K562 (cell line): ENCODE data around the gene PPP1R10. TPM values are rescaled to one million over a fixed set of nuclear protein-coding genes. Genes with fewer than 3 reads are reported as not detected.
A peak's percentile ranks its signal among the peaks of the same experiment; 100 is the strongest.

ENCODE experiments used
- CBX1 ChIP-seq: sonication (generic); IDR thresholded peaks from 2 replicates; pipeline ENCODE4 v1.6.1; 2016; ENCODE audit warnings: antibody characterized with exemption, low read depth, mild to moderate bottlenecking
- HDAC3 ChIP-seq: fragments of 450-650 bp; IDR thresholded peaks from 2 replicates; pipeline ENCODE4 v1.6.1; 2018; ENCODE audit warnings: borderline replicate concordance, mild to moderate bottlenecking, moderate library complexity; ENCODE audit not compliant: partially characterized antibody
- HDAC6 ChIP-seq: IDR thresholded peaks from 2 replicates; pipeline ENCODE4 v1.6.1; 2012; ENCODE audit warnings: low read depth, mild to moderate bottlenecking, control low read depth, inconsistent platforms, low read length, moderate library complexity
- ILK ChIP-seq: fragments of 450-650 bp; IDR thresholded peaks from 2 replicates; pipeline ENCODE4 v1.6.1; 2016; ENCODE audit warnings: missing genetic modification characterization, low read depth, mild to moderate bottlenecking, missing compliant biosample characterization, moderate library complexity, borderline replicate concordance
- KDM2B ChIP-seq: fragments of 250-450 bp; sonication (Bioruptor Pico); IDR thresholded peaks from 2 replicates; pipeline ENCODE4 v1.8.0; 2021; ENCODE audit warnings: mild to moderate bottlenecking, moderate library complexity
- MEF2A ChIP-seq: IDR thresholded peaks from 2 replicates; pipeline ENCODE4 v1.6.1; 2011; ENCODE audit warnings: low read depth, mild to moderate bottlenecking, low read length, moderate library complexity; ENCODE audit not compliant: control insufficient read depth
- NCOA4 ChIP-seq: fragments of 450-650 bp; IDR thresholded peaks from 2 replicates; pipeline ENCODE4 v1.6.1; 2018; ENCODE audit warnings: mild to moderate bottlenecking; ENCODE audit not compliant: partially characterized antibody
- NCOA6 ChIP-seq: fragments of 450-650 bp; IDR thresholded peaks from 2 replicates; pipeline ENCODE4 v1.6.1; 2017; ENCODE audit warnings: mild to moderate bottlenecking
- NR2C2 ChIP-seq, 2 experiments: fragments of 200-800 bp in 1 of 2; sonication (Bioruptor generic) in 1 of 2; sonication (generic) in 1 of 2; formaldehyde crosslinking in 1 of 2; IDR thresholded peaks; 2 replicates each; pipeline versions ENCODE4 v1.6.1 to v1.8.0; 2016 to 2022; ENCODE audit warnings: mild to moderate bottlenecking in 1 of 2, missing compliant biosample characterization in 1 of 2, missing genetic modification characterization in 1 of 2, missing genetic modification reagents in 1 of 2
- PHF21A ChIP-seq: fragments of 450-650 bp; IDR thresholded peaks from 2 replicates; pipeline ENCODE4 v1.6.1; 2017; ENCODE audit warnings: low read depth, borderline replicate concordance
- PPARD ChIP-seq: fragments of 250-450 bp; sonication (Bioruptor Pico); IDR thresholded peaks from 2 replicates; pipeline ENCODE4 v1.8.0; 2022; ENCODE audit warnings: inconsistent platforms, mild to moderate bottlenecking, moderate library complexity
- RBM25 ChIP-seq: fragments of 200-400 bp; formaldehyde crosslinking; IDR thresholded peaks from 2 replicates; pipeline ENCODE4 v1.6.1; 2018; ENCODE audit warnings: low read length, low read depth, moderate library complexity; ENCODE audit not compliant: severe bottlenecking
- RBM34 ChIP-seq: fragments of 200-400 bp; formaldehyde crosslinking; IDR thresholded peaks from 2 replicates; pipeline ENCODE4 v1.6.1; 2018; ENCODE audit warnings: low read length, borderline replicate concordance; ENCODE audit not compliant: insufficient read depth
- RNF2 ChIP-seq: sonication (generic); IDR thresholded peaks from 2 replicates; pipeline ENCODE4 v1.6.1; 2016
- SETDB1 ChIP-seq: IDR thresholded peaks from one replicate; pipeline ENCODE4 v1.6.1; 2012; ENCODE audit warnings: low read length, control low read depth, inconsistent platforms
- STAT5A ChIP-seq: IDR thresholded peaks from 2 replicates; pipeline ENCODE4 v1.6.1; 2012; ENCODE audit warnings: low read length, inconsistent platforms, borderline replicate concordance
- ZNF134 ChIP-seq: fragments of 250-450 bp; sonication (Bioruptor Pico); conservative IDR thresholded peaks from 2 replicates; pipeline ENCODE4 v1.4.0; 2020
- ZNF165 ChIP-seq: fragments of 250-450 bp; sonication (Bioruptor Pico); IDR thresholded peaks from 2 replicates; pipeline ENCODE4 v1.4.0; 2020; ENCODE audit warnings: borderline replicate concordance
- ZNF316 ChIP-seq: fragments of 450-650 bp; IDR thresholded peaks from 2 replicates; pipeline ENCODE4 v1.6.1; 2016
- ZNF644 ChIP-seq: fragments of 200-800 bp; sonication (Bioruptor generic); IDR thresholded peaks from 2 replicates; pipeline ENCODE4 v1.6.1; 2016; ENCODE audit warnings: low read depth, missing genetic modification characterization, missing compliant biosample characterization
- ZNF77 ChIP-seq: fragments of 250-450 bp; sonication (Bioruptor Pico); IDR thresholded peaks from 2 replicates; pipeline ENCODE4 v1.5.0; 2020
- polyA plus RNA-seq, 8 experiments: library from polyadenylated mRNA; depleted of rRNA in 4 of 8; stranded (reverse) in 5 of 8; unstranded in 3 of 8; fragments of >200 nt; fragmentation: Nextera tagmentation in 2 of 8; fragmentation: Illumina TruSeq in 1 of 8; extraction: Ambion mirVana in 2 of 8; extraction: Trizol in 1 of 8; gene quantifications; 2 replicates each; pipeline versions ENCODE4 v1.2.1 to v1.2.3, GENCODE V29; 2011 to 2014; ENCODE audit warnings: inconsistent platforms in 1 of 8, missing spikeins in 1 of 8
- total RNA-seq, 7 experiments: library from RNA; depleted of rRNA in 6 of 7; stranded (reverse); fragments of >200 nt in 6 of 7; fragmentation: Illumina TruSeq in 2 of 7; extraction: Trizol in 2 of 7; gene quantifications; 2 replicates each; pipeline versions ENCODE4 v1.2.1 to v1.2.3, GENCODE V29; 2011 to 2021; ENCODE audit warnings: low replicate concordance in 1 of 7
- TF ChIP-seq, protein P1 (sequence below): sonication (generic); formaldehyde crosslinking; IDR thresholded peaks from 2 replicates; pipeline ENCODE4 v1.8.0; 2022; ENCODE audit warnings: missing genetic modification reagents, mild to moderate bottlenecking, borderline replicate concordance
- TF ChIP-seq, protein P2 (sequence below): fragments of 250-450 bp; sonication (Bioruptor Pico); IDR thresholded peaks from 2 replicates; pipeline ENCODE4 v1.5.0; 2020; ENCODE audit warnings: mild to moderate bottlenecking
- TF ChIP-seq, protein P3 (sequence below): IDR thresholded peaks from 2 replicates; pipeline ENCODE4 v1.6.1; 2012; ENCODE audit warnings: low read depth, low read length, improper control_type of control experiment, borderline replicate concordance

Gene PPP1R10
- total and polyA plus RNA-seq, 9 of the 15 experiments (the other 6 are each of a cell fraction or from before 2014, with no cell fraction given) = 14.1 to 65.5 (median 32.6) TPM

DNA sequence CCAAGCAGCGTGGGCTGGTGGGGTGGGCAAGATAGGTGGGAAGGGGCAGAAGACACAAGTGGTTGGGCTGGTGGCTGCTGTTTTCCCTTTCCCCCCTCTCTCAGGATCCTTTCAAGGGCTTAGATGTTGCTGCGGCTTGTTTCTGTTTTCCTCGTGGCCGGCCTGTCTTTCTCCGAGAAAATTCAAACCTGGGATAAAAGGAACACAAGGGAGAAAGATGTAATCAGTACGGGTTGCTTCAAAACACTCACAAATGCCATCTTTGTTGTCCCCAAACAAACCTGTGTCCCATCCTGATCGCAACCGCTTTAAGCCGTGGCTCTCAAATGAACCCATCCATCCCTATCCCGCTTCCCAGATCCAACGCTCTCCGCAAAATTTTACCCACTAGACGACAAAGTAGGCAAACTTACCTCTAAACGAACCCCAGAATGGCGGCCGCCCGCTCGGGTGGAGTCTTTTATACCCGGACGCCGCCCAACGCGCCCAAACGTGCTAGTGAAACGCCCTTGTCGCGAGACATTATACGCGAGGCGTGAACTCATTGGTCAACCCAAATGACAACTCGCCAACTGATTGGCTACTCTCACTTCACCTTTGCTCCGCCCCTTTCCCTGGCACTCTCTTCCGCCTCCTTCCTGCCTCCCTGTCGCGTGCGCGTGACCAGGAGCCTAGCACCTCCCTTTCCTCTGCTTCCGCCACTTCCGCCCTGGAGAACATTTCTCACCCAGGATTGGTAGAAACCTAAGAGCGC is at the start of gene PPP1R10 (continued):
- TF ChIP-seq SETDB1 = no peak
- peak; percentile 86; the same call in 1 of the 2 replicates for TF ChIP-seq KDM2B (CRISPR knock-in tag)
- no peak for TF ChIP-seq NCOA6
- TF ChIP-seq ZNF134 (CRISPR knock-in tag) = peak; percentile 64; the same call in 1 of the 2 replicates
- TF ChIP-seq PHF21A = no peak
- TF ChIP-seq STAT5A = peak; percentile 59; the same call in 1 of the 2 replicates
- TF ChIP-seq PPARD = no peak
- TF ChIP-seq RNF2 = peak; percentile 80; the same call in 1 of the 2 replicates
- TF ChIP-seq NR2C2 (CRISPR knock-in tag; IDR thresholded peaks at IDR 0.05) = no peak
- TF ChIP-seq NR2C2 (tag; IDR thresholded peaks at IDR 0.05) = no peak; the same call in 1 of the 2 replicates
- peak; percentile 76 for TF ChIP-seq RBM25
- TF ChIP-seq HDAC6 = no peak
- peak; percentile 85 for TF ChIP-seq CBX1
- TF ChIP-seq ILK (tag) = no peak
- no peak for TF ChIP-seq ZNF165 (CRISPR knock-in tag)
- TF ChIP-seq, protein P1, sequence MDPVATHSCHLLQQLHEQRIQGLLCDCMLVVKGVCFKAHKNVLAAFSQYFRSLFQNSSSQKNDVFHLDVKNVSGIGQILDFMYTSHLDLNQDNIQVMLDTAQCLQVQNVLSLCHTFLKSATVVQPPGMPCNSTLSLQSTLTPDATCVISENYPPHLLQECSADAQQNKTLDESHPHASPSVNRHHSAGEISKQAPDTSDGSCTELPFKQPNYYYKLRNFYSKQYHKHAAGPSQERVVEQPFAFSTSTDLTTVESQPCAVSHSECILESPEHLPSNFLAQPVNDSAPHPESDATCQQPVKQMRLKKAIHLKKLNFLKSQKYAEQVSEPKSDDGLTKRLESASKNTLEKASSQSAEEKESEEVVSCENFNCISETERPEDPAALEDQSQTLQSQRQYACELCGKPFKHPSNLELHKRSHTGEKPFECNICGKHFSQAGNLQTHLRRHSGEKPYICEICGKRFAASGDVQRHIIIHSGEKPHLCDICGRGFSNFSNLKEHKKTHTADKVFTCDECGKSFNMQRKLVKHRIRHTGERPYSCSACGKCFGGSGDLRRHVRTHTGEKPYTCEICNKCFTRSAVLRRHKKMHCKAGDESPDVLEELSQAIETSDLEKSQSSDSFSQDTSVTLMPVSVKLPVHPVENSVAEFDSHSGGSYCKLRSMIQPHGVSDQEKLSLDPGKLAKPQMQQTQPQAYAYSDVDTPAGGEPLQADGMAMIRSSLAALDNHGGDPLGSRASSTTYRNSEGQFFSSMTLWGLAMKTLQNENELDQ (CRISPR knock-in tag) = peak; percentile 73; the same call in 1 of the 2 replicates
- peak; percentile 37; the same call in 1 of the 2 replicates for TF ChIP-seq MEF2A
- peak; percentile 37 for TF ChIP-seq HDAC3
- TF ChIP-seq, protein P2, sequence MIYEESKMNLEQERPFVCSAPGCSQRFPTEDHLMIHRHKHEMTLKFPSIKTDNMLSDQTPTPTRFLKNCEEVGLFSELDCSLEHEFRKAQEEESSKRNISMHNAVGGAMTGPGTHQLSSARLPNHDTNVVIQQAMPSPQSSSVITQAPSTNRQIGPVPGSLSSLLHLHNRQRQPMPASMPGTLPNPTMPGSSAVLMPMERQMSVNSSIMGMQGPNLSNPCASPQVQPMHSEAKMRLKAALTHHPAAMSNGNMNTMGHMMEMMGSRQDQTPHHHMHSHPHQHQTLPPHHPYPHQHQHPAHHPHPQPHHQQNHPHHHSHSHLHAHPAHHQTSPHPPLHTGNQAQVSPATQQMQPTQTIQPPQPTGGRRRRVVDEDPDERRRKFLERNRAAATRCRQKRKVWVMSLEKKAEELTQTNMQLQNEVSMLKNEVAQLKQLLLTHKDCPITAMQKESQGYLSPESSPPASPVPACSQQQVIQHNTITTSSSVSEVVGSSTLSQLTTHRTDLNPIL (CRISPR knock-in tag) = peak; percentile 80
- TF ChIP-seq, protein P3, sequence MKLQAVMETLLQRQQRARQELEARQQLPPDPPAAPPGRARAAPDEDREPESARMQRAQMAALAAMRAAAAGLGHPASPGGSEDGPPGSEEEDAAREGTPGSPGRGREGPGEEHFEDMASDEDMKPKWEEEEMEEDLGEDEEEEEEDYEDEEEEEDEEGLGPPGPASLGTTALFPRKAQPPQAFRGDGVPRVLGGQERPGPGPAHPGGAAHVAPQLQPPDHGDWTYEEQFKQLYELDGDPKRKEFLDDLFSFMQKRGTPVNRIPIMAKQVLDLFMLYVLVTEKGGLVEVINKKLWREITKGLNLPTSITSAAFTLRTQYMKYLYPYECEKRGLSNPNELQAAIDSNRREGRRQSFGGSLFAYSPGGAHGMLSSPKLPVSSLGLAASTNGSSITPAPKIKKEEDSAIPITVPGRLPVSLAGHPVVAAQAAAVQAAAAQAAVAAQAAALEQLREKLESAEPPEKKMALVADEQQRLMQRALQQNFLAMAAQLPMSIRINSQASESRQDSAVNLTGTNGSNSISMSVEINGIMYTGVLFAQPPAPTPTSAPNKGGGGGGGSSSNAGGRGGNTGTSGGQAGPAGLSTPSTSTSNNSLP = no peak
- no peak for TF ChIP-seq ZNF644 (tag)
- TF ChIP-seq ZNF316 = no peak
- no peak for TF ChIP-seq RBM34
- TF ChIP-seq ZNF77 = peak; percentile 87; the same call in 1 of the 2 replicates
- peak; percentile 73 for TF ChIP-seq NCOA4
